GM12872 (cell line): ENCODE results near the gene RTKN2.
A peak's percentile ranks its signal among the peaks of the same experiment; 100 is the strongest.

Experiments
- CTCF ChIP-seq: IDR thresholded peaks from 3 replicates; pipeline ENCODE4 v1.5.1; 2011; ENCODE audit warnings: low read depth, mild to moderate bottlenecking, low read length, moderate library complexity; ENCODE audit not compliant: insufficient read depth

The RTKN2 gene

GRCh38 chr10:62266611-62267010 is 2.0 kb downstream of the RTKN2 start:
- no peak for TF ChIP-seq CTCF

- no peak for TF ChIP-seq CTCF
These were observed 2.5 kb downstream of the RTKN2 start for GRCh38 chr10:62266147-62266546.

- peak; percentile 62 for TF ChIP-seq CTCF
These were observed 3.8 kb downstream of the RTKN2 start for GRCh38 chr10:62264702-62265436.

- TF ChIP-seq CTCF = no peak
These were observed 4.5 kb downstream of the RTKN2 start for GRCh38 chr10:62264126-62264525.

- TF ChIP-seq CTCF = no peak
These were observed 7.0 kb downstream of the RTKN2 start for GRCh38 chr10:62261666-62262065.

GRCh38 chr10:62259998-62260397 is 8.6 kb downstream of the RTKN2 start:
- no peak for TF ChIP-seq CTCF

- TF ChIP-seq CTCF = no peak
These were observed 9.2 kb downstream of the RTKN2 start for GRCh38 chr10:62259456-62259855.
